ENCODE results near the gene KCNN3.

The KCNN3 gene

GRCh38 chr1:154840269-154841176 is 29.6 kb downstream of the KCNN3 start:
- no peak for DNase-seq

- DNase-seq = peak; percentile 72
These were observed 30.4 kb downstream of the KCNN3 start for GRCh38 chr1:154839691-154840090.

- no peak for DNase-seq
These were observed 31.1 kb downstream of the KCNN3 start for GRCh38 chr1:154838988-154839387.

- DNase-seq = no peak
These were observed 31.6 kb downstream of the KCNN3 start for GRCh38 chr1:154838461-154838860.

- DNase-seq = peak; percentile 75
These were observed 32.4 kb downstream of the KCNN3 start for GRCh38 chr1:154837672-154838171.

DNA sequence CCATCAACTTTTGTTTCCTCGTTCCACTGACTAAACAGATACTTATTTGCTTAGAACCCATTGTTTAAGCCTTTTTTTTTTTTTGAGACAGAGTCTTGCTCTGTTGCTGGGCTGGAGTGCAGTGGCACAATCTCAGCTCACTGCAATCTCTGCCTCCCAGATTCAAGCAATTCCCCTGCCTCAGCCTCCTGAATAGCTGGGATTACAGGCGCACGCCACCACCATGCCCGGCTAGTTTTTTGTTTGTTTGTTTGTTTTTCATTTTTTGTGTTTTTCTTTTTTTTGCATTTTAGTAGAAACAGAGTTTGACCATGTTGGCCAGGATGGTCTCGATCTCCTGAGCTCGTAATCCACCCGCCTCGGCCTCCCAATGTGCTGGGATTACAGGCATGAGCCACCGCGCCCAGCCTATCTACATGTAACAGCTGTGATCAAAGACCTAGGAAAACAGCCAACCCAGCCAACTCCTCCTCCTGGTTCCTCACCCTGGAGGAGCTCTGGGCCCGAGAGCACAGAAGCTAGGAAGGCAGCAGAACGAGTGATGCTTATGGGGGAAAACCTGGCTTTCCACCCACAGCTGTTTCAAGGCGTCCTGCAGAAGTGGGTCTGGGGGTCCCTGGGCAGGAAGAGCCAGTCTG is 32.9 kb downstream of the KCNN3 start:
- DNase-seq = no peak

- DNase-seq = no peak
These were observed 34.4 kb downstream of the KCNN3 start for GRCh38 chr1:154835531-154836324.

DNA sequence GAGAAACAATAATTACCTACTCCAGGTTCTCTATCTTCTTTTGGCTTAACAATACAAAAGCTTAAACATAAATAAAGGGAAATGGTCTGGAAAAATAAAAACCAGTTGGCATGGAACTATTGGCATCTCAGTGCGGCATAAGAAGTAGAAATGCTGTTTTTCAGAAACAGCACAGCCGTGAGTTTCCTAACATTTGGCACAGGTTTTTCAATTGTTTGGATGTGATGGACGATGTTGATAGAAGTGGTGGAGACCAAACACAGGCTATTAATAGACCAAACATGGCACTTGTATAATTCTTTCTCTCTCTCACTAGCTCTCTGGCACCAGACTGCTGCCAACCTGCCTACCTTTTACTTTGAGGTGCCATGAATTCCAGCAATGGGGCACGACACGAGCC is 36.2 kb downstream of the KCNN3 start:
- no peak for DNase-seq

- no peak for DNase-seq
These were observed 36.9 kb downstream of the KCNN3 start for GRCh38 chr1:154833209-154833608.

GRCh38 chr1:154832384-154832783 is 37.7 kb downstream of the KCNN3 start:
- DNase-seq = no peak

- DNase-seq = no peak
These were observed 38.6 kb downstream of the KCNN3 start for GRCh38 chr1:154831462-154831861.

GRCh38 chr1:154829062-154829461 is 41.0 kb downstream of the KCNN3 start:
- DNase-seq = no peak

DNA sequence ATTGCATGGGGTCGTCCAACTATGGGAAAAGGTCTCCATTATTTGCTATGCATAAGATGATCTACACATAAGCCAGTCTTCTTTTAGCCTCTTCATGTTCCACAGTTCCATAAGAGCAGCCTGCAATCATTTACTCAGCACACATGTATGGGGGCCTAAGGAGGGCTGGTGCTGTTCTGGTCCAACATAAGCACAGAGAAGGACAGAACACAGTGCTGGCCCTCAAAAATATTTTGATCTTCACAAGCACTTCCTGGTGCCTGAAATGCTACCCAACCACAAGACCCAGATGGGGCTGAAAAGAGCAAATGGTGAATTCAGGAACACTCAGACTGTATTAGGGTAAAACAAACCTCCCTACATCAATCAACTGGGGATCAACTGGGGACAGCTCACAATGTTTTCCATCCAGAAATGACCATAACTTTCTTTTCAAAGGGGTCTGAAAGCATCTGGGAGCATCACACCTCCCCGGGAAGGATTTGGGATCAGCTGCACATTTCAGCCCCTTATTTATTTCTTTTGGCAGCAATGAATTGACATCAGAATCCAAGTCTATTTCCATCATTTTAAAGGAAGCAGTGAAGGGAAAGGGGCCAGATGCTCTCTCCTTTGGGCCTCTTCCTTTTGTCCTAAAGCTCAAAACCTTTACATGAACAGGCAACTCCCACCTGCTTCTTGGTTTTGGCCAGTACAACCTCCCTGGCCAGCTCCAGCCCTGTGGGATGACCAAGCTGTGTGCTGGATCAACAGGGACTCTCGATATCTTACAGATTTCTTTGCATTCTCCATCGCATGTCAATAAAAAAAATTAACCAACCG is 45.7 kb downstream of the KCNN3 start:
- DNase-seq = no peak

- no peak for DNase-seq
These were observed 47.4 kb downstream of the KCNN3 start for GRCh38 chr1:154822717-154823116.

DNA sequence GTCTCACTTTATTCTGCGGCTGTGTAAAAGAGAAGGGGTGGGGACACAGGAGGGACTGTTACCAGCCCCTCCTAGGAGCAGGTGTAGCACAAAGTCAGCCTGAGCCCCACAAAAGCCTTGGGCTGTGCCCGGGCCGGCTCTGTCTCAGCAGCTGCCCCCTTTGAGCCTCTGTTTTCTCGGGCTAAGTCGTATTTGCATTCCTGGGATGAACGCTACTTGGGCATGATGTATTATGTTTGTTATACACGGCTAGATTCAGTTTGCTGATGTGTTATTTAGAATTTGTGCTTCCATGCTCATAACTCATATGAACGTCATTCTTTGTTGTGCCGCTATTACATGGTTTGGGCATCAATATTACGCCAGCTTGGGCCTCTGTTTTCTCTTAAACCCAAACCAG is 47.8 kb downstream of the KCNN3 start:
- DNase-seq = no peak

DNA sequence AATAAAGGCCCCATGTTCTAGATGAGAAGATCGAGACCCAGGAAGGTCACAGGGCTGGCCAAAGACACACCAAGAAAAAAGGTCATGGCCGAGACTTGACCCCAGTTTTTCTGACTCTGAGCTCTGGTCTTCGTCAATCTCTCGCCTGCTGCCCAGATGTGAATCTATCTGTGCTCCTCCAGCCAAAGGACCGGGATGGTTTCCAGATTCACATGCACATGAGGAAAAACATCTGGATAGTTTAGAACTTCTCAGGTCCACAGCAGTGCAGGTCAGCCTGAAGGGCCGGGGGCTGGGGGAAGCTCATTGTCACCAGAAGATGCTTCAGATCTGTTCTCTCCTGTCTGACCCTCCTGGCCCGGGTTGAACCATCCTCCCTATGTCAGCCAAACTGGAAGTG is 49.0 kb downstream of the KCNN3 start:
- peak; percentile 57 for DNase-seq

GRCh38 chr1:154820646-154821045 is 49.4 kb downstream of the KCNN3 start:
- DNase-seq = no peak

- DNase-seq = no peak
These were observed 50.2 kb downstream of the KCNN3 start for GRCh38 chr1:154819628-154820590.

DNA sequence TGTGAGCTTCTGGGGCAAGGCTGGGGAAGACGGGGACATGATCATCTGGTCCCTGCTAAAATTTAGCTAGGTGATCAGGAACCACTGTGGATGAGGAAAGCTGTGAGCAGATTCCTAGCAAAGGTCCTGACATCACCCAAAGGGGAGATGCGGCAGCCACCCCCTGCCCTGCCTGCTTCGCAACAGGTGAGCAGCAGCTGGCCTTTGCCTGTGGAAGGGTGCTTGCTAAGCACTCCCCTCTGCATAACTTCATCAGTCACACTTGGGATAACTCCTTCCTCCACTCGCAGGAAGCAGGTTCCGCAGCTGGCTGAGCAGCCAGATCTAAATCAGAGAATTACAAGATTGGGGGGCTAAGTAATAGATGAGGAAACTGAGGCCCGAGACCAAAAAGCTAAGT is 51.2 kb downstream of the KCNN3 start:
- DNase-seq = no peak

DNA sequence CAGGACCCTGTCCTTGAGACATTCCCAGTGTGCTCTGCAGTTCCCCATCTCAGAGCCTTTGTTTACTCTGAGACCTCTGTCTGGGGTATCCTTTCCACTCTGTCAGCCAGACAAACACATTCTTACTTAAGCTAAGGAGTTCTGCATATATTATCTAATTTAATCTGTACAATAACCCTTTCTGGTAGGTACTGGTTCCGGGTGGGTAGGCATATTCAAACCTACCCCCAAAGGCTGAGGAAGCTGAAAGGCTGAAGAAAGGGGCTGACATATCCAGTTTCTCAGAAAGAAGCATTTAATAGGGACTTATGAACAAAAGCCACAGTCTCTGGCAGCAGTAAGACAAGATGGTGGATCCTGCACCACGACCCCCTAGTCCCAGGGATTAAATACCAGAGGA is 53.1 kb downstream of the KCNN3 start:
- DNase-seq = no peak

- DNase-seq = no peak
These were observed 53.7 kb downstream of the KCNN3 start for GRCh38 chr1:154816369-154816768.

Measured in femur (tissue), 1 donor.